A204.1 (cell line): ENCODE results near the gene NUP98.
"Not testable (repeated sequence)": the region's sequence is repeated elsewhere in the genome, so short reads cannot be mapped to it uniquely, and the experiment has no call there.

Experiments used
- FAIRE-seq: peaks from 2 replicates; lab custom pipeline; 2012; peaks lifted over from hg19 to GRCh38; lab: Jason Lieb, UNC

NUP98 gene

DNA sequence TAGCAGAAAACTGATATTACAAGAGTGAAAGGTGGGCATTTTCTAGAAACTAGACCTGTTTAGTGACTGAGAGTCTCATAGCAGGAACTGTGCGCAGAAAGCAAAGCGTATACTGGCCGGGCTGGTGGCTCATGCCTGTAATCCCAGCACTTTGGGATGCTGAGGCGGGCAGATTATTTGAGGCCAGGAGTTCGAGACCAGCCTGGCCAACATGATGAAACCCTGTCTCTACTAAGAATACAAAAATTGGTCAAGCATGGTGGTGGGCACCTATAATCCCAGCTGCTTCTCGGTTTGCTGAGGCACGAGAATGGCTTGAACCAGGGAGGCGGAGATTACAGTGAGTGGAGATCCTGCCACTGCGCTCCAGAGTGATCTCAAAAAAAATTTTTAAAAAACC, 1.8 kb upstream of the NUP98 start:
- FAIRE-seq: no peak

DNA sequence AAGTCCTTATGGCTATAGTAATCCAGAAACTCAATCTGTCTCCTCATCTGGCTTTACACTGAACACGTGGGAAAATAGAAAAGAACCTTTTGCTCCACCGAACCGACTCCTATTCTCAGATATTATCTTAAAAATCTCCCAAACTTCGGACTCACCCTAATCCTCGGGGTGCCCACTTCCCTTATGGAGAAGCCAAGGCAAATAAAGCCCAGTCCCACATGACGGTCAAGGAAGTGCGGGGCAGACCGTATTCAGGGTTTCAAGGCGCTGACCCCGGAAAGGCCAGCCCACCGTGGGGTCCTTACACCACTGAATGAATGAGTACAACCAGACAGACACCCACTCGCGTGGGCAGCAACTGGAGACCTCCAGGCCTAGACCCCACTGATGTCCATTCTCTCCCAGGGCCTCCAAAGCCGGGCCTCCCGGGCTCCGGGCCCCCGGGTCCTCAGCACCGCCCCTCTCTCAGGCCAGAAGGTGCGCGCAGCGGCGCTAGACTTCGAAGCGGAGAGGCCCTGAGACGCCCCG, 489 bp downstream of the NUP98 start:
- FAIRE-seq: no peak

DNA sequence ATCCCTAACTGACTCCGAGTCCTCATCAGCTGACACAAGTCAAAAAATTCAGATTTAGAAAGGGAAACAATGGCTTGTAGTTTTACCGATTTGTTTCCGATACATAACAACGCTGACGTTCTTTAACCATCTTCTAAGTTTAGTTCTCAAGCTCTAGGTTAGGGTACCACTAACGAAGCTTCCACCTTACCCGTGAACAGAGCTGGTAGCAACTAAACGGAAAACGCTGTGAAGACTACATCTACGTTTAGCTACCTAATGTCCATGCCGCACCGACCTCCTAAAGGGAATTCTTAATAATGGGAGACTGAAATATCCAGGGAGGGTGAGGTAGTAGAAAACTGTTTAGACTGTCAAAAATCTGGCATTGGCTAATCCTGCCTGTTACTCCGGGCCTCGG, 1.0 kb downstream of the NUP98 start:
- FAIRE-seq: no peak

DNA sequence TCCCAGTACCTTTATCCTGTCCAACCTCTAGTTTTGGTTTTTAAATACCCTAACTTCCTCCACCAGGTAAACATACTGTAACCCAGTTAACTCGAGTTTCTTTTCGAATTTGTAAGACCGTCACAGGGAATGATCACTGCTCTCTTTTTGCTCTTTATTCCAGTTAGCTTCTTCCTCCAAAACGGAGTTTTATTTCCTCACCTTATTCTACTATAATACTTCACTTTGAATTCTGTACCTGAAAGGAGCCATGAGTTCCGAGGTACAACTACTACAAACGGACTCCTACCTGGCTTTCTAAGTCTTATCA, 1.4 kb downstream of the NUP98 start:
- FAIRE-seq: no peak

DNA sequence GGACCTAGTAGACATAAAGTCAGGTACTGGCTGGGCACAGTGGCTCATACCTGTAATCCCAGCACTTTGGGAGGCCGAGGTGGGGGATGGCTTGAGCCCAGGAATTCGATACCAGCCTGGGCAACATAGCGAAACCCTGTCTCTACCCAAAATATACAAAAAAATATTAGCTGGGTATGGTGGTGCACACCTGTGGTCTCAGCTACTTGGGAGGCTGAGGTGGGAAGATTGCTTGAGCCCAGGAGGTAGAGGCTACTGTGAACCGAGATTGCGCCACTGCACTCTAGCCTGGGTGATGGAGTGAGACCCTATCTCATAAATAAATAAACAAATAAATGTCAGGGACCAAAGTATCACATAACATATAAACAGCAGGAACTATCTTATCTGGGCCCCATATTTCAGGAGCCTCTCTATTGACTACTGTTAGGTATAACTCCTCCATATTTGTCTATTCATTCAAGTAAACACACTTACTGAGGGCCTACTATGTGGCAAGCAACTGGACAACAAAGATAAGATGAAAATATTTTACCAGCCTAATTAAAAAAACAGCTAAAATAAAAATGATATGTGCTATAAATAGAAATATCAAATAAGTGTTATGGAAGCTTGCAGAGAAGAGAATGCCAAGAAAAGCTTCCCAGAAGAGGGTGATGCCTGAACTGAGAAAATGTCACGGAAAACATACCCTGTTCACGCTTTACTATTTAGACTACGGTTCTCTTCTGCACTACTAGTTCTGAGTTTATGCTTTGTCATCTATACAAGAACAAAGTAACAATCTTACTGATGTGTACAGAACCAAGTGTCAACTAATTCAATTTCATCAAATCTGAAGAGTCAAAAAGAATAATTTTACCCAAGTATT, 2.0 kb downstream of the NUP98 start:
- no peak for FAIRE-seq

DNA sequence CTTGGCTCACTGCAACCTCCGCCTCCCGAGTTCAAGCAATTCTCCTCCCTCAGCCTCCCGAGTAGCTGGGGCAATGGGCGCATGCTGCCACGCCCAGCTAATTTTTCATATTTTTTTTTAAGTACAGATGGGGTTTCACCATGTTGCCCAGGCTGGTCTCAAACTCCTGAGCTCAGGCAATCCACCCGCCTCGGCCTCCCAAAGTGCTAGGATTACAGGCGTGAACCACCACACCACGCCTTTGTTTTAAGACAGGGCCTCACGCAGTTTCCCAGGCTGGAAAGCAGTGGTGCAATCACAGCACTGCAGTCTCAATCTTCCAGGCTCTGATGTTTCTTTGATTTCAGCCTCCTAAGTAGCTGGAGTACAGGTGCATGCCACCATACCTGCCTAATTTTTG, 3.0 kb downstream of the NUP98 start:
- FAIRE-seq: not testable (repeated sequence)

DNA sequence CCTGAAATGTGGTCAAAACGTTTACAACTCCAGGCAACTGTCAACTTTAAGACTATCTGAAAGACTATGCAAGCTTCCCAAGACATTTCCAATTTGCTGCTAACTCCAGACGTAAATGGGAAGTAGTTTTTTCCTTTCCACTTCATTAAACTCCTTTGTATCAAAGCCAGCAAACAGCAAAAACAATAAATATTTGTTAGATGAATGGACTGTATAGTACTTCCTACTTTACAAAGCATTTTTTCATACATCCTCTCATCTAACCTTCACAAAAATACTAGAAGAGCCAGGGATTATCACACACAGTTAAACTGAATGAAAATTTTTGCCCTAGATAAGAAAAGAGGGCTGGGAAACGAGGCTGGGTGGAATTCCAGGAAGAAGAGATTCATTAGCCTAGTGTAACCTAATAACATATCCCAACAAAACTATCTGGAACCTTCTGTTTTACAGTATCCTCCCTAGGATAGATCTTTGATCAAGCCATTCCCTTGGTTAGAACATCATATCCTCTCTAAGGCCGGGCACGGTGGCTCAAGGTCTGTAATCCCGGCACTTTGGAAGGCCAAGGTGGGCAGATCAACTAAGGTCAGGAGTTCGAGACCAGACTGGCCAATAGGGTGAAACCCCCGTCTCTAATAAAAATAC, 10.4 kb downstream of the NUP98 start:
- no peak for FAIRE-seq

DNA sequence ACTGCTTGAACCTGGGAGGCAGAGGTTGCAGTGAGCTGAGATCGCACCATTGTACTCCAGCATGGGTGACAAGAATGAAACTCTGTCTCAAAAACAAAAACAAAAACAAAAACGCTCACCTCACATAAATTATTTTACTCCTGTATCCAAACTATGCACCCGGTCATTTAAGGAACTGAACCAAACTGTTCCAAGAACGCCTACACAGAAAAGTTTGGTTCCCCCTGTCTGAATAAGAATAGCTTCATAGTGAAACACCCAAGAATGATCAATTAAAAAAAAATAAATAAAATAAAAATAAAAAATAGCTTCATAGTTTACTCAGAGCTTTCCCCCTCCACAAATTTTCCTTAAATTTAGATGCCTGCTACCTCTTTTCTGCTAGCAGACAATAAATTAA, 13.7 kb downstream of the NUP98 start:
- no peak for FAIRE-seq

DNA sequence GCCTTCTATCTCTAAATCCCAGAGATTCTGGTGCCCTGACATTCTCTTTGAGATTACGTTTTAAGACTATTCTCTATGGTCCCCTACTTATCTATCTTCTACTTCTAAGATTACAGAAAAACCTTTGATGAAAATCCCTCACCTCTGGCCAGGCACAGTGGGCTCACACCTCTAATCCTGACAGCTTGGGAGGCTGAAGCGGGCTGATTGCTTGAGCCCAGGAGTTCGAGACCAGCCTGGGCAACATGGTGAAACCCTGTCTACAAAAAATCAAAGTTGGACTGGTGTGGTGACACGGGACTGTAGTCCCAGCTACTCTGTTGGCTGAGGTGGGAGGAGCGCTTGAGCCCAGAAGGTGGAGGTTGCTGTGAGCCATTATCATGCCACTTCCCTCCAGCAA, 14.4 kb downstream of the NUP98 start:
- FAIRE-seq: no peak

DNA sequence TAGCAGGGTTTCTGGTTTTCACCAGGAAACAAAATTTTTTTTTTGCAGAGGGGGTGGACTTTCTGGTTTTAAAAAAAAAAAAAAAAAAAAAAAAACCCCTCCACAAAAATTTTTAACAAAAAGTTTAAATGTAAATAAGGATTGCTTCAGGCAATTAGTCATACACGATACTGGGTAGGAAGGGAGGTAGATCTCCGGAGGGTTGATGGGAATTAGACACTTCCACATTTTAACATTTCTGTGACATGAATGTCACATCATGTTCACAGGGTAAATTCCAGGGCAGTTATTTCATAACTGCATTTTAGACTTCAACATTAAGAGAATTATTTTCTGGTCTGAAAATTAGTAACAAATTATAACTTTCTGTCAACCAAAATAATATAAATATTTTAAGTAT, 15.9 kb downstream of the NUP98 start:
- no peak for FAIRE-seq

DNA sequence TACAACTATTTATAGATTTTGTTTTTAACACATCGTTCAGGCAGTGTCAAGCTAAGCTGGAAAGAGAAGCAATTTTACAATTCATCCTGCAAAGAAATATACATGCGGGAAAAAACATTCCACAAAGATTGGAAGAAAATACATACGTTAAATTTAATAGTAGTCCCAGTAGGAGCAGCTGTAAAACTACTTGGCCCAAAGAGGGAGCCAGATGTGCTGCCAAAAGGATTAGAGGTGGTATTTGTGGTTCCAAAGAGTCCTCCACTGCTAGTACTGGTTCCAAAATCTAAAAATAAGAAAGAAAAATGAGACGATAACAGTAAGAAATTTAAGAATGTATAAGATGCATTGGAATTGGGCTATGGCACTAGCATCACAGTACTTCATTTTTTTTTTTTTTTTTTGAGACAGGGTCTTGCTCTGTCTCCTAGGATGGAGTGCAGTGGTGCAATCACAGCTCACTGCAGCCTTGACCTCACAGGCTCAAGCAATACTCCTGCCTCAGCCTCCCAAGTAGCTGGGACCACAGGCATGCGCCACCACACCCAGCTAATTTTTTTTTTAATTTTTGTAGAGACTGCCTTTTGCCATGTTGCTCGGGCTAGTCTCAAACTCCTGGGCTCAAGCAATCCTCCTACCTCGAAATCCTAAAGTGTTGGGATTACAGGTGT, 21.5 kb downstream of the NUP98 start:
- no peak for FAIRE-seq

DNA sequence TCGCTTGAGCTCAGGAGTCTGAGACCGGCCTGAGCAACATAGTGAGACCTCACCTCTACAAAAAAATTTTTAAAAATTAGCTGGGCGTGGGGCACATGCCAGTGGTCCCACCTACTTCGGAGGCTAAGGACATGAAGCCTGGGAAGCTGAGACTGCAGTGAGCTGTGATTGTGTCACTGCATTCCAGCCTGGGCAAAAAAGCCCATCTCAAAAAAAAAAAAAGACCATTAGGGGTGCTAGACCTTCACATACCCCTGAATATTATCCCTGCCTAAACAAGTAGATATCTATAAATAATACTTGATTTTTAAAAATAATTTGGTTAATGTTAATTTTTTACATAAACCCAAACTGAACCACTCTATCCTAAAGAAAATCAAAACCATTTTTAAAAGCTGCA, 24.2 kb downstream of the NUP98 start:
- no peak for FAIRE-seq

DNA sequence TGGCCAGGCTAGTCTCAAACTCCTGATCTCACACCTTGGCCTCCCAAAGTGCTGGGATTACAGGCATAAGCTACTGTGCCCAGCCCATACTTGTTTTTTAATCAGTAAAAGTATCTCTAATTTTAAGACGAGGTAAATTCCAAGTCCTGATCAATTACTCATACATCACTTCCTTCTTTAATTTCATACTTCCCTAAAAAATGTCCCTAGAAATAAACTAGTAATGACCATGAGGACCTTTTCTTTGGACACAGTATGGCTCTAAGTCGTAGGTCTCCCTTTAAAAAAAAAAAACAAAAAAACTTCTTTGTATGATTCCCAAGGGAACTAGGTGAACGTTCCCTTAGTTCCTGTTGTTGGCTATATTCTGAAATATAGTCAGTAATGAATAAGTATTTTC, 29.8 kb downstream of the NUP98 start:
- no peak for FAIRE-seq

DNA sequence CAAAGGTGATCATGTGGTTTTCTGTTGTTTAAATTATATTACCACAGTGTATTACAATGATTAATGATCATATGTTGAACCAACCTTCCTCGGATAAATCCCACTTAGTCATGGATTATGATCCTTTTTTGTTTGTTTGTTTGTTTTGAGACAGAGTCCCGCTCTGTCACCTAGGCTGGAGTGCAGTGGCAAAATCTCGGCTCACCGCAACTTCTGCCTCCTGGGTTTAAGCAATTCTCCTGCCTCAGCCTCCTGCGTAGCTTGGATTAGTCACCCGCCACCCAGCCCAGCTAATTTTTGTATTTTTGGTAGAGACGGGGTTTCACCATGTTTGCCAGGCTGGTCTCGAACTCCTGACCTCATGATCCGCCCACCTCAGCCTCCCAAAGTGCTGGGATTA, 30.5 kb downstream of the NUP98 start:
- not testable (repeated sequence) for FAIRE-seq

DNA sequence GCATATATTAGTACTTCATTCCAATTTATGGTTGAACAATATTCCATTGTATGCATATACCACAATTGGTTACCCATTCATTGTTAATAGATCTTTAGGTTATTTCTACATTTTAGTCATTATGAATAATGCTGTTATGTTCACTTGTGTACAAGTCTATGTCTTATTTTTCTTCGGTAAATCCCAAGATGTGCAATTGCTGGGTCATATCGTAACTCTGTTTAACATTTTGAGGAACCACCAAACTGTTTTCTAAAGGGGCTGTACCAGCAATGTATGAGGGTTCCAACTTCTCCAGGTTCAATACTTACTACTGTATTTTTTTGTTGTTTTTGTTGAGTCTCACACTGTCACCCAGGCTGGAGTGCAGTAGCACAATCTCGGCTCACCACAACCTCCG, 33.1 kb downstream of the NUP98 start:
- no peak for FAIRE-seq

DNA sequence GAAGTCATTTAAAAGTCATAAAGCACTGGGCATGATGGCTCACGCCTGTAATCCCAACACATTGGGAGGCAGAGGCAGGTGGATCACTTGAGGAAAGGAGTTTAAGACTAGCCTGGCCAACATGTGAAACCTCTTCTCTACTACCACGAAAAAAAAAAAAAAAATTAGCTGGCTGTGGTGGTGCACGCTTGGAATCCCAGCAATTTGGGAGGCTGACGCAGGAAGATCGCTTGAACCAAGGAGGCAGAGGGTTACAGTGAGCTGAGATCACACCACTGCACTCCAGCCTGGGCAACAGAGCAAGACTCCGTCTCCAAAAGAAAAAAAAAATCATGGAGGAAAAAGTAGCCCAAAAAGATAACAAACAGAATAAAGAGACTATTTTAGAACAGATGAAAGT, 42.2 kb downstream of the NUP98 start:
- no peak for FAIRE-seq

DNA sequence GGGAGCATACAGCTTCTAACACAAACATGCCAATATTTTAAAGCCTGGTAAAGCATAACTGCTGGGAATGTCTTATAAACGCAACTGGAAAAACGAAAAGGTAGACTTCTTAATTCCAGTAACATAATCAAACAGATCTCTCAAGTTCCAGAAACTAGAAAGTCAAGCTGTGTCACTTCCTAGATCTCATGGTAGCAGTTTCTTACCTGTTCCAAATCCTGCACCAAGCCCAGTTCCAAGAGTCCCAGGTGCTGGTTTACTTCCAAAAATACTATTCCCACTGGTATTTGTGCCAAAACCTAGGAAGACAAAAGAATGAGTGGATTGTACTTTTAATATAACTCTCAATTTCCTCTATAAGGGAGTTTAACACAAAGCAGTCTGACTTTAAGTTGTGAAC, 44.2 kb downstream of the NUP98 start:
- no peak for FAIRE-seq

DNA sequence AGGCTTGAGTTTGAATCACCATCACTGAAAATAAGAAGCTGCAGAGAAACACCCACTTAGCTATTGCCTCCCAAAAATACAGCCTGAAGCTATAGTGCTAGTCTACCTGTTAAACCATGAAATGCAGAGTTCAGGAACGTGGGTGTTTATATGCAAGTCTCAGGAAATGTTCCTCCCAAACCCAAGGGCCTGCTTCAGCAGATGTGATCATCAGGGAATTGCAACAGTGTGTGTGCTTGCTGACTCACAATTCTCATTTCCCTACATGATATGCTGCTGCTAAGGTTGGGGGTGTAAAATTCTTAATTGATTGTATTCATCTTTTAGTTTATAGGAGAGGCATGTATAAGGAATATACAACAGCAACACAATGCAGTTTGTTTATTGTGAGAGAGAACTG, 49.6 kb downstream of the NUP98 start:
- FAIRE-seq: no peak

DNA sequence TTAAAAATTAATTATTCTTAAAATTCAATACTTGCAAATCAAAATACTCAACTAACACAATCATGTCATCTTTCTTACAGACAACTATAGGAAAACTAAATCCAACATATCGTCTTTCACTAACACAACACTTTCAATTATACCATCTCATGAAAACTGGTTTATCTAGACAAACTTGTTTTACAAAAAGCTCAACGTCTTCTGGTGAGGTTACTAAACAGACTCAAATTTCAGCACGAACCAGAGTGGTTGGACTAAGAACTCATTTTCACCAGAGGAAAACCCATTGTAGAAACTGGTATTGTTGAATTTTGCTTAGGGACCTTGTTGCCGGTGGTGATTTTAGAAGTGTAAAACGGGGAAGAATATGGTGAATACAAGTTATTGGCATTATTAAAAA, 52.2 kb downstream of the NUP98 start:
- no peak for FAIRE-seq

DNA sequence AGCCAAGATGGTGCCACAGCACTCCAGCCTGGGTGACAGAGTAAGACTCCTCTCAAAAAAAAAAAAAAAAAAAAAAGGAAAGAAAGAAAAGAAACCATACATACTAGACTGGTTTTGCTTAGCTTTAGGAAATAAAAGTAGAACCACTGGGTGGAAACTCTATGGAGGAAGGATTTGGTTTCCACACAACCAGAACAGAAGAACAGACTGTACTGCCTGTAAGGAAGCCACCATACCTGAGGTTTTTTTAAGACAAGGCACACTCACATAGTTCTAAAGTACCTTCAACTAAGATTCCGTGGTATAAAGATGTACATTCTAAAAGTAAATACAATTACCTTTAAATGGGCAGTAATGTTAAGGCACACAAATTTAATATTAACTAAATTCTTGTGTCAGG, 58.6 kb downstream of the NUP98 start:
- FAIRE-seq: no peak

DNA sequence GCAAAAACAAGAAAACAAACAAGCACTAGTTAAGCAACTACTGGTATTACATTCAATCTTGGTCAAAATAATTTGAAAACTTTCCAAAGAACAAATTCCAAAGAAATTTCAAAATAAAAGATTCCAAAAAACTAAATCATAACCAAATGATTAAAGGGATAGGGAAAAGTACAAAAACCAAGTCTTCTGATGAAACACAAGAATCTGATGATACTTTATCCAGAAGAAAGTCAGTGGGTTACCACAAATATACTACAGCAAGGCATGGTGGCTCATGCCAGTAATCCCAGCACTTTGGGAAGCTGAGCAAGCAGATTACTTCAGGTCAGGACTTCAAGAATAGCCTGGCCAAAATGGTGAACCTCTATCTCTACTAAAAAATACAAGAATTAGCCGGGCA, 59.1 kb downstream of the NUP98 start:
- FAIRE-seq: no peak

DNA sequence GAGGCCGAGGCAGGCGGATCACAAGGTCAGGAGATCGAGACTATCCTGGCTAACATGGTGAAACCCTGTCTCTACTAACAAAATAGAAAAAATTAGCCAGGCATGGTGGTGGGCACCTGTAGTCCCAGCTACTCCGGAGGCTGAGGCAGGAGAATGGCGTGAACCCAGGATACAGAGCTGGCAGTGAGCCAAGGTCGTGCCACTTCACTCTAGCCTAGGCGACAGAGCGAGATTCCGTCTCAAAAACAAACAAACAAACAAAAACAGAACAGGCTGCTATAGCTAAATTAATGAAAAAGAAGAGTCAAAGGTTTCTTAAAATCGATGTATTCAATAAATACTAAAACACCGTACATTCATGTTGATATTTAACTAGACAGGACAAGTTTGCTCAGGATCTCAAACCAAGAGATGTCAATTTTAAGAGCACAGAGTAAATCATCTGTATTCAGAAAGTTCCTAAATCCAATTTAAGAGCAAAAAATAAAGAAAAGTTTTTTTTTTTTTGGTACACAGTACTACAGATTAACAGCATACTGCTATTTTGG, 59.9 kb downstream of the NUP98 start:
- no peak for FAIRE-seq

DNA sequence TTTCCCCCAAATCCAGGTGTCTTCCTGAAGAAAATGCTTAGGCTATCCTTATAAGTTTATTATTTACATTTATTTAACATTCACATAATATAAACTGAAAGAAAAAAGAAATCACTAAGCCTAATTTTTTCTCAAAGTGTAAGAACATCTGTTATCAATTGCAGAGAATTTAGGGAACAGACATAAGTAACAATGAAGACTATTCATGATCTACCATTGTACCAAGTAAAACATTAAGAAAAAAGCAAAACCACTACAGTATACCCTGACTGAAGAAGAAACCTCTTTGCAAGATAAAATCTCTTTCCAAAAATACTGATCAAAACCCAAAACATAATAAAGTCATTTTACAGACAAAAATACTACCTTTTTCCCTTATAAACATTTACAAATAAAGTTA, 60.5 kb downstream of the NUP98 start:
- no peak for FAIRE-seq
